SU-DHL-6 (cell line): Measurements from ENCODE around the gene OR4X1.

Source experiments
- CTCF ChIP-seq: fragments of 200-600 bp; sonication (generic); IDR thresholded peaks from one replicate; pipeline ENCODE4 v1.5.1; 2017; ENCODE audit warnings: antibody characterized with exemption, mild to moderate bottlenecking, low read length, moderate library complexity; ENCODE audit not compliant: insufficient read depth, poor library complexity, severe bottlenecking
- EZH2phosphoT487 ChIP-seq: fragments of 200-600 bp; sonication (generic), shearing (Covaris generic); conservative IDR thresholded peaks from 2 replicates; pipeline ENCODE4 v1.6.1; 2018; ENCODE audit warnings: mild to moderate bottlenecking, antibody characterized with exemption, low read length, moderate library complexity, mixed read lengths

- TF ChIP-seq CTCF: no peak
- no peak for TF ChIP-seq EZH2phosphoT487
Measured at GRCh38 chr11:48228761-48229160, 34.9 kb upstream of the OR4X1 start.
